ENCODE results near the gene COMMD7.
"Not testable (repeated sequence)": the region's sequence is repeated elsewhere in the genome, so short reads cannot be mapped to it uniquely, and the experiment has no call there.

Gene COMMD7

GRCh38 chr20:32728435-32728834 is 14.8 kb downstream of the COMMD7 start:
- not testable (repeated sequence) for DNase-seq (ENCODE audit: low read depth in 2 of 2)

- DNase-seq (ENCODE audit: low read depth in 2 of 2): no peak
Measured at GRCh38 chr20:32727683-32728082, 15.6 kb downstream of the COMMD7 start.

GRCh38 chr20:32718749-32719348 is 24.4 kb downstream of the COMMD7 start:
- no peak for DNase-seq (ENCODE audit: low read depth in 2 of 2)

GRCh38 chr20:32711346-32711745 is 31.9 kb downstream of the COMMD7 start:
- no peak for DNase-seq (ENCODE audit: low read depth in 2 of 2)

- no peak for DNase-seq (ENCODE audit: low read depth in 2 of 2)
Measured at GRCh38 chr20:32709632-32710121, 33.6 kb downstream of the COMMD7 start.

GRCh38 chr20:32709029-32709631 is 34.1 kb downstream of the COMMD7 start:
- not testable (repeated sequence) for DNase-seq (ENCODE audit: low read depth in 2 of 2)

GRCh38 chr20:32707691-32708581 is 35.3 kb downstream of the COMMD7 start:
- DNase-seq (ENCODE audit: low read depth in 2 of 2): no peak

GRCh38 chr20:32706486-32706885 is 36.8 kb downstream of the COMMD7 start:
- DNase-seq (ENCODE audit: low read depth in 2 of 2): no peak

- no peak for DNase-seq (ENCODE audit: low read depth in 2 of 2)
Measured at GRCh38 chr20:32702706-32703425, 40.4 kb downstream of the COMMD7 start.

GRCh38 chr20:32697608-32698007 is 45.7 kb downstream of the COMMD7 start:
- DNase-seq (ENCODE audit: low read depth in 2 of 2): no peak

- no peak for DNase-seq (ENCODE audit: low read depth in 2 of 2)
Measured at GRCh38 chr20:32695089-32695488, 48.2 kb downstream of the COMMD7 start.

- DNase-seq (ENCODE audit: low read depth in 2 of 2): not testable (repeated sequence)
Measured at GRCh38 chr20:32688966-32689365, 54.3 kb downstream of the COMMD7 start.

GRCh38 chr20:32687180-32687532 is 56.1 kb downstream of the COMMD7 start:
- DNase-seq (ENCODE audit: low read depth in 2 of 2): no peak

- no peak for DNase-seq (ENCODE audit: low read depth in 2 of 2)
Measured at GRCh38 chr20:32686530-32687179, 56.6 kb downstream of the COMMD7 start.

- DNase-seq (ENCODE audit: low read depth in 2 of 2): no peak
Measured at GRCh38 chr20:32685541-32686529, 57.4 kb downstream of the COMMD7 start.

- no peak for DNase-seq (ENCODE audit: low read depth in 2 of 2)
Measured at GRCh38 chr20:32682508-32682987, 60.7 kb downstream of the COMMD7 start.

- DNase-seq (ENCODE audit: low read depth in 2 of 2): no peak
Measured at GRCh38 chr20:32681175-32682084, 61.8 kb downstream of the COMMD7 start.

- DNase-seq (ENCODE audit: low read depth in 2 of 2): no peak
Measured at GRCh38 chr20:32680544-32681174, 62.6 kb downstream of the COMMD7 start.

- DNase-seq (ENCODE audit: low read depth in 2 of 2): no peak
Measured at GRCh38 chr20:32678948-32679347, 64.3 kb downstream of the COMMD7 start.
